Endothelial cell (in vitro differentiated cells): ENCODE measurements around the gene NEO1. TPM values are rescaled to one million over a fixed set of nuclear protein-coding genes. Genes with fewer than 3 reads are reported as not detected.

Experiments used
- DNase-seq: peaks from one replicate; pipeline ENCODE4 v3.0.0; 2021; ENCODE audit warnings: low spot score
- H3K27ac Mint-ChIP-seq: one replicate; pipeline ENCODE4 v1.8.0; 2021; ENCODE audit warnings: mixed read lengths, inconsistent platforms; ENCODE audit not compliant: unreplicated experiment
- H3K27me3 Mint-ChIP-seq: one replicate; pipeline ENCODE4 v1.8.0; 2021; ENCODE audit warnings: mild to moderate bottlenecking, moderate library complexity, mixed read lengths, inconsistent platforms; ENCODE audit not compliant: unreplicated experiment
- H3K36me3 Mint-ChIP-seq: one replicate; pipeline ENCODE4 v1.8.0; 2021; ENCODE audit warnings: mild to moderate bottlenecking, low read depth, mixed read lengths, inconsistent platforms; ENCODE audit not compliant: unreplicated experiment
- H3K4me1 Mint-ChIP-seq: one replicate; pipeline ENCODE4 v1.8.0; 2021; ENCODE audit warnings: mild to moderate bottlenecking, mixed read lengths, inconsistent platforms; ENCODE audit not compliant: unreplicated experiment
- H3K4me3 Mint-ChIP-seq: one replicate; pipeline ENCODE4 v1.8.0; 2021; ENCODE audit warnings: mild to moderate bottlenecking, mixed read lengths, inconsistent platforms; ENCODE audit not compliant: unreplicated experiment
- H3K9me3 Mint-ChIP-seq: one replicate; pipeline ENCODE4 v1.8.0; 2021; ENCODE audit warnings: mixed read lengths, inconsistent platforms; ENCODE audit not compliant: unreplicated experiment
- CTCF ChIP-seq: fragments of 200-600 bp; sonication (generic); IDR thresholded peaks from one replicate; pipeline ENCODE4 v1.5.0; 2021; ENCODE audit warnings: antibody characterized with exemption; ENCODE audit not compliant: unreplicated experiment
- total RNA-seq: library from RNA; stranded (reverse); fragmentation: NEBNext Ultra II Directional; extraction: Animal tissue kit (Norgen Biotek cat#: 25700); gene quantifications from one replicate; pipeline ENCODE4 v1.2.1, GENCODE V29; 2021; ENCODE audit not compliant: unreplicated experiment

NEO1 gene
- total RNA-seq, 1 donor from 2014 or later: 140 TPM

- Mint-ChIP-seq H3K27me3 (peaks cover 3% of the 10 kb centered on the region), H3K4me3 (no peak overlapping the region), H3K27ac (no peak overlapping the region), H3K36me3 (peaks cover 14% of the 10 kb centered on the region), H3K4me1 (peaks cover 10% of the 10 kb centered on the region), H3K9me3 (no peaks in the 10 kb centered on the region)
- DNase-seq: no peak
- TF ChIP-seq CTCF: no peak
Observed at GRCh38 chr15:73228128-73228646, 175.9 kb downstream of the NEO1 start.

GRCh38 chr15:73231661-73232419, 179.6 kb downstream of the NEO1 start:
- Mint-ChIP-seq H3K27ac (no peak overlapping the region), H3K9me3 (no peaks in the 10 kb centered on the region), H3K36me3 (peaks cover 5% of the 10 kb centered on the region), H3K27me3 (no peaks in the 10 kb centered on the region), H3K4me1 (peaks cover 8% of the 10 kb centered on the region), H3K4me3 (no peak overlapping the region)
- DNase-seq: no peak
- no peak for TF ChIP-seq CTCF

GRCh38 chr15:73232776-73233175, 180.5 kb downstream of the NEO1 start:
- H3K36me3 Mint-ChIP-seq: peaks cover 12% of the 10 kb centered on the region
- H3K27ac Mint-ChIP-seq: no peak overlapping the region
- no peak for TF ChIP-seq CTCF
- no peak overlapping the region for H3K4me3 Mint-ChIP-seq
- no peak for DNase-seq
- no peaks in the 10 kb centered on the region for H3K27me3 Mint-ChIP-seq
- peaks cover 3% of the 10 kb centered on the region for H3K4me1 Mint-ChIP-seq
- no peaks in the 10 kb centered on the region for H3K9me3 Mint-ChIP-seq

GRCh38 chr15:73233623-73234022, 181.4 kb downstream of the NEO1 start:
- no peak for DNase-seq
- H3K9me3 Mint-ChIP-seq: no peaks in the 10 kb centered on the region
- peaks cover 12% of the 10 kb centered on the region for H3K36me3 Mint-ChIP-seq
- no peak overlapping the region for H3K27ac Mint-ChIP-seq
- H3K4me3 Mint-ChIP-seq: no peak overlapping the region
- no peaks in the 10 kb centered on the region for H3K27me3 Mint-ChIP-seq
- TF ChIP-seq CTCF: no peak
- no peaks in the 10 kb centered on the region for H3K4me1 Mint-ChIP-seq

- Mint-ChIP-seq H3K27ac (no peak overlapping the region), H3K27me3 (no peaks in the 10 kb centered on the region), H3K36me3 (peaks cover 12% of the 10 kb centered on the region), H3K9me3 (no peaks in the 10 kb centered on the region), H3K4me3 (no peak overlapping the region), H3K4me1 (peaks cover 4% of the 10 kb centered on the region)
- DNase-seq: no peak
- no peak for TF ChIP-seq CTCF
Observed at GRCh38 chr15:73237910-73238309, 185.6 kb downstream of the NEO1 start.
